HG02571 (cell line): ENCODE measurements around the gene VPS50.
"Not testable (repeated sequence)": the region's sequence is repeated elsewhere in the genome, so short reads cannot be mapped to it uniquely, and the experiment has no call there.

Experiments
- ATAC-seq: cut with Tn5 transposase; IDR thresholded peaks from one replicate; pipeline ENCODE4 v1.9.1; 2021; ENCODE audit warnings: mild to moderate bottlenecking, moderate library complexity; ENCODE audit not compliant: unreplicated experiment

VPS50 gene

DNA sequence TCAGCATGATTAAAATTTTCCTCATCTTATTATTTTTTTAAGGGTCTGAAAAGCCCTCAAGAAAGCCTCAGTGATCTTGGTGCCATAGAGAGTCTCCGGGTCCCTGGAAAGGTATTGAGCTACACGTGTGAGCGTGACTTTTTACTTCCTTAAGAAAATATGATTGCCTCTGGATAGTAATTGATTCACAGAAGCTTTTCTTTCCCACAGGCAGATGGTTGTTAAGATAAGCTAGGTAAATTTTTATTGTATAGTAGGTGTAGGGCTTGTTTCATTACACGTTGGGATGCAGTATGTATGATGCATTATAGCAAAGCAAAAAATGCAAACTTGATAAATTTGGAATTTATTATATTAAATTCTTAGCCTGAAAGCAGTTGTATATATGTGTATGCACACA lies 7.7 kb downstream of the VPS50 start:
- ATAC-seq, result no peak

DNA sequence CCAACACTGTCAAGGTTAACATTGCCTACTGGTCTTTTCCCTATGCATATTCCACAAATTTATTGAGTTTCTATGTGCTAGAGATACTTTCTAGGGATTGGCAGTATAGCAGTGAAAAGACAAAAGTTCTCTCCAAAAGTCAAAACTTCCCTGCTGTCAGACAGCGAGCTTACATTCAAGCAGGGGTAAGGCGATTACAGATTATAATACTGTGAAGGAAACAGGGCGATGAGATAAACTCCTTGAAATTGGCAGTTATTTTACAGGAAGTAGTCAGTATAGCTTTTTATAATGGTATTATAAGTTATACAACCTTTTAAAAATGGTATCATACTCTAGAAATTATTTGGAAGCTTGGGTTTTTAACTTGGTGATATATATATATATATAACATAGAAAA lies 9.9 kb downstream of the VPS50 start:
- no peak for ATAC-seq

DNA sequence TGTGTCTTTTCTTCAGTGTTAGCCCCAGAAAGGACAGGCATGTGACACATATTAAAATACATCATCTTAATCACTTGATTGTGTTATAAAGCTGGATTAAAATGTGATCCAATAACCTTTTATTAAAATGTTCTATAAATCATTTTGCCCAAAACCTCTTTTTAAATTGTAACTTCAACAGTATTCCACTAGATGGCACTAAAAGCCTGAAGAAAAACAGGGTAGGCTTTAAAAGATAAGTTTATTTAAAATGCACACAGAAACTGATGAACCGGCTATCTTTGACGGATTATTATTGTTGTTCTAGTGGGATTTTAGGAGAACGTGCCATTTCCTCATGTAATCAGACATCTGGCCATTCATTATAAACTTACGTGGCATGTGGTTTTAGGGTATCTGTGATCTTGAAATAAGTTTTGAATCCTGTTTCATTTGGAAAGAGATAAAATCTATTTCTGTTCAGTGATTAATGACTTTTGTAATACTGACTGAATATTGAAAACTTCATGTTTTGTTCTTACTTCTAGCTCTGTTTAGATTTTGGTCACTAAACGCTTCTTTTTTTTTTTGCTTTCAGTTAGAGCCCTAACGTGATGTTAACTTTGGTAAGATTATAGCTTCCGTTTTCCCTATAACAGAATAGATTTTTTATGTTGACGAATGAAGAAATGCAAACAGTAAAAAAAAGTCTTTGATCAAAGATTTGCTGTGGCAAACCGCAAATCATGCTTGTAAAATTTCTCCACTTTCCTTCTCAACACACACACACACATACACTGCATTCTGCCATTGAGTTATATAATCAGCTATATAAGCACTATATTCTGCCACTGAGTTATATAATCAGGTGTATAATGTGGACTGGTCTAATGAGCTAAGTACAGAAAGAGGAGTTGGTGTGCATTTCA lies 13.6 kb downstream of the VPS50 start:
- no peak for ATAC-seq

GRCh38 chr7:93249491-93250148 lies 17.5 kb downstream of the VPS50 start:
- no peak for ATAC-seq

DNA sequence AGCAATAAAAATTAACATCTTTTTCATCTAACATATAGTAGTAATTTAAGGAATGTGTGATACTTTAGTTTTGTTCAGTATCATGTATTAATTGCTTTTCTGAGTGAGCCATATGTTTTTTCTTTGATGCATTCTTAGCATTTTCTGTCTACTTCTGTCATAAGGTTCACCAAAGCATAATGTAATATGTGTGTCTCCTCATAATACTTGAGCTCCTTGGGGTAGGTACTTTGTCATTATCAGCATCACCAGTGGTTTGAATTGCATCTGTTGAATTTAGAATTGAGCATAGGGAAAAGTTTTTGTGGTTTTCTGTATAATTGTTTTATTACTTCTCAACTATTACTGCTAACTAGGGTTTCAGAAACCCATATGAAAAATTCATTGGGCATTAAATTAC lies 26.5 kb downstream of the VPS50 start:
- ATAC-seq, result no peak

DNA sequence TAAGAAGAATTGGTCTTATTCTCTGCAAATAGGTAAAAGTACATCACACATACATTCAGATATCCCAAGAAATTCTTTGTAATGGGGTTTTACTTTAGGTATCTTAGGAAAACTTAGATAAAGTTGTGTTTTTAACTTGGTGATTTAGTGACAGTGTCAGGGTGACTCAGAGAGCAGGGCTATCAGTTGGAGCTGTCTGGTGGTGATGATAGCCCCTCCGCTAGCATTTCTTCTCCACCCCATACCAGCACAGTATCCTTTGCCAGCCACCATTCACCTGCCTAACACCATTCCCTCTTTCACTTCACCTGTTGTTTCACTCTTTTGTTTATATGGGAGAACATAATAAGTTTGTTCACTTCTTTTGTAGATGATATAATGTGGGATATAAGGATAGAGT lies 30.4 kb downstream of the VPS50 start:
- no peak for ATAC-seq

- no peak for ATAC-seq
Measured at GRCh38 chr7:93265220-93265619, 33.1 kb downstream of the VPS50 start.

DNA sequence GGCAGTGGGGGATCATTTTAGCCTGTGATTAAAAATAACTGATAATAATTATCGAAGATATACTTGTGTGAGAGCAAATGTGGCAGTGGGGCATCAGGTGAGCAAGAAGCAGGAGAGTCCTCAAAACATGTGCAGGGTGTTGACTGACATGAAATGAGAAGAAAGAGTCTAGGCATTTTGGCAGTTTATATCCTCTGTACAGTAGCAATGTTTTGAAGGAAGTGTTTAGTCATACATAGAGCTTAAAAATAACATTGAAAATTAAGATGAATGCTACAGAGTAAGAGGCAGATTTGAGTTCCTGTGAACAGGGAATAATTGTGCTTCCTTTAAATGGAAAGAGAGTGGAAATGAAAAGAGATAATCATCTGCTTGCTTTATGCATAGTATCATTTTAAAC lies 47.4 kb downstream of the VPS50 start:
- ATAC-seq, result no peak

DNA sequence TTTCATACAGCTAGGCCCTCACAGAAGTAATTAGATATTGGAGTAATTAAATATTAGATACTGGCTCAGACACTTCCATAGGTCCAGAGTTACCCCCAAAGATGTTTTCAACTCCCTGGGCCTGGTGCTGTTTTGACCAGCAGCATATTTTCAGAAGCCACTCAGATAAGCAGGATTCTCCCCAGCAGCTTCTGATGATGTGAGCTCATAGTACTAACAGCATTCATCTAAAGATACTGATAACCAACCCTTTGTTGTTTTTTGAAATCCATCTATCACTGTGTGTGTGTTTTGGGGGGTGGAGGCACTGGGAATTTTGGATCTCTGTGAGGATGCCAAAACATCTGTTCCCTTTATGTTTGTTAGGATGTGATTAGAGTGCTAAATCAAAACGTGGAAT lies 52.7 kb downstream of the VPS50 start:
- no peak for ATAC-seq

GRCh38 chr7:93293229-93293628 lies 61.1 kb downstream of the VPS50 start:
- ATAC-seq, result no peak

GRCh38 chr7:93298206-93298605 lies 66.0 kb downstream of the VPS50 start:
- no peak for ATAC-seq

DNA sequence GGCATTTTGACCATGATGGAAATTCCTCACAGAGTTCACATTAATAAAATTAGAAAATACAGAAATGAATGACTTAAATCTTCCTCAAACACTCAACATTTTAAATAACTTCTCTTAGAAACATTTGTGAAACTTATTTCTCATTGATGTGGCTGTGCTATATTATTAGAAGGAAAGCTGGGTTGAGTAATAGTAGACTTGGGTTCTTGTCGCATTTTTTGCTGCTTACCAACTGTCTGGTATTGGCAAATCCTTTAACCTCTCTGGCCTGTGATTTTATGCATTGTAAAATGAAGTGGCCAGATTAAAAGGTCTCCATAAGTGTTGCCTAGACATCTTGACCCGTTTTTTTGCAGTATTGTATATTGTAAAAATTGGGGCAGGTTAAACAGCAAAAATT lies 66.5 kb downstream of the VPS50 start:
- ATAC-seq, result no peak

DNA sequence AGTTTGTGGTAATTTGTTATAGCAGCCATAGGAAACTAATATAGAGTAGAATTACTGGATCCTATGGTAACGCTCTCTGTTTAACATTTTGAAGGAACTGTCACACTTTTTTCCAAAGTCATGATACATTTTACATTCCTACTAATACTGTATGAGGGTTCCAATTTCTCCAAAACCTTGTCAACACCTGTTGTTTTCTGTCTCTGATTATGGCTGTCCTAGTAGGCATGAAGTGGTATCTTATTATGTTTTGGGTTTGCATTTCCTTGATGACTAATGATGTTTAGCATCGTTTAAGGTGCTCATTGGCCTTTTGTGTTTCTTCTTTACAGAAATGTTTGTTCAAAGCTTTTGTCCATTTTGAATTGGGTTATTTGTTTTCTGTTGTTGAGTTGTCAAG lies 69.6 kb downstream of the VPS50 start:
- ATAC-seq, result no peak

- ATAC-seq, result no peak
Measured at GRCh38 chr7:93307131-93307660, 75.0 kb downstream of the VPS50 start.

- no peak for ATAC-seq
Measured at GRCh38 chr7:93307943-93308342, 75.8 kb downstream of the VPS50 start.

- no peak for ATAC-seq
Measured at GRCh38 chr7:93310346-93310745, 78.2 kb downstream of the VPS50 start.

DNA sequence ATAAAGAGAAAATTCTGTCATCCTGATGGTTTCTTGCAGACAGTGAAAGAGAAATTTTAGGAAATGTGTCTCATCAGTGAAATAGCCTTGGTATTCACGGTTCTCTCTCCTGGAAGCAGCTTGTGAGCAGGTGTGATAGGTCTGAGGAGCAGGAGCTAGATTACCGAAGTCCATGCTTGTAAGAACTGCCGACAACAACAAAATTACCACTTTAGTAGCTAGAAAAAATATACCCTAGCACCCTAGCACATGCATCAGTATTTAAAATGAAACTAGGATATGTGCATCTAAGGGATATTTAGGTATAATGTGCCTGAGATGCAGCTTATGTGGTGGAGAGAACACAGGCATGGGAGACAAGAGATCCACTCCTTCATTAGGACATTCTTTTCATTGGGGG lies 82.3 kb downstream of the VPS50 start:
- ATAC-seq, result no peak

GRCh38 chr7:93315896-93316295 lies 83.7 kb downstream of the VPS50 start:
- ATAC-seq, result no peak

- ATAC-seq, result no peak
Measured at GRCh38 chr7:93316730-93317129, 84.6 kb downstream of the VPS50 start.

DNA sequence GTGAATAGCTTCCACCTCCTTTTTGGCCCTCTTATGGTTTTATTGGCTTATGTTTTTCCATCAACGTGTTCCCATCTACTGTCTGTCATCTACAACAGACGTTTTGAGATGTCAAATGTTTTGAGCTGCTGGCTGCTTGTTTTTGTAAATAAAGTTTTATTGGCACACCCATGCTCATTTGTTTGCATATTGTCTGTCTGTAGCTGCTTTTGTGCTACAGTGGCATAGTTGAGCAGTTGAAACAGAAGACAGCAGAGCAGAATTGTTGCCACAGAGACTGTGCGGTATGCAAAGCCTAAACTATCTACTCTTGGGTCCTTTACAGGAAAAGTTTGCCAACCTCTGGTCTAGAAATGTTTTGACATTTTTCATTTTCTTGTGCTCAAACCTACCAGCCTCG lies 88.7 kb downstream of the VPS50 start:
- no peak for ATAC-seq

DNA sequence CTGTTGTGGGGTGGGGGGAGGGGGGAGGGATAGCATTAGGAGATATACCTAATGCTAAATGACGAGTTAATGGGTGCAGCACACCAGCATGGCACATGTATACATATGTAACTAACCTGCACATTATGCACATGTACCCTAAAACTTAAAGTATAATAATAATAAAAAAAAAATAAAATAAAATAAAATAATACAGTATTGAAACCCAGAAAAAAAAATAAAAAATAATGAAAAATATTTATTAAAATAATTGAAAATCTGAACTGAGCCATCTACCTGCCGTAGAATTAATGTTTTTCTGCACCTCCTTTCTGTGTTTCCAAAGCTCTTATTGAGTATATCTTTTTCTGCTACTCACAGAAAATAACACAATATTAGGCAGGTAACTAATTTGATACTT lies 94.1 kb downstream of the VPS50 start:
- not testable (repeated sequence) for ATAC-seq

GRCh38 chr7:93327006-93327633 lies 95.0 kb downstream of the VPS50 start:
- ATAC-seq, result no peak
